ENCODE data around the gene PTPN23.

DNA sequence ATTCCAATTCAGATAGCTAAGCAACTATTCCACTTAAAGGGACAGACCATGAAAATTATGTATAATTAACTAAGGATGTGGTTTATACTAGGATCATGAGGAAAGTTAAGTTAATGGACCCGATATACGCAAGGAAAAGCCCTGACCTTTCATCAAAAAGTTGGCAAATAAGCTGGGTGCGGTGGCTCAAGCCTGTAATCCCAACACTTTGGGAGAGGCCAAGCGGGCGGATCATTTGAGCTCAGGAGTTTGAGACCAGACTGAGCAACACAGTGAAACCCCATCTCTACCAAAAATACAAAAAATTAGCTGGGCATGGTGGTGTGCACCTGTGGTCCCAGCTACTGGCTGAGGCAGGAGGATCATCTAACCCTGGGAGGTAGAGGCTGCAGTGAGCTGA, 55.4 kb downstream of the PTPN23 start:
- TF ChIP-seq POLR2A (IDR thresholded peaks at IDR 0.05) = no peak
- TF ChIP-seq, protein P1, sequence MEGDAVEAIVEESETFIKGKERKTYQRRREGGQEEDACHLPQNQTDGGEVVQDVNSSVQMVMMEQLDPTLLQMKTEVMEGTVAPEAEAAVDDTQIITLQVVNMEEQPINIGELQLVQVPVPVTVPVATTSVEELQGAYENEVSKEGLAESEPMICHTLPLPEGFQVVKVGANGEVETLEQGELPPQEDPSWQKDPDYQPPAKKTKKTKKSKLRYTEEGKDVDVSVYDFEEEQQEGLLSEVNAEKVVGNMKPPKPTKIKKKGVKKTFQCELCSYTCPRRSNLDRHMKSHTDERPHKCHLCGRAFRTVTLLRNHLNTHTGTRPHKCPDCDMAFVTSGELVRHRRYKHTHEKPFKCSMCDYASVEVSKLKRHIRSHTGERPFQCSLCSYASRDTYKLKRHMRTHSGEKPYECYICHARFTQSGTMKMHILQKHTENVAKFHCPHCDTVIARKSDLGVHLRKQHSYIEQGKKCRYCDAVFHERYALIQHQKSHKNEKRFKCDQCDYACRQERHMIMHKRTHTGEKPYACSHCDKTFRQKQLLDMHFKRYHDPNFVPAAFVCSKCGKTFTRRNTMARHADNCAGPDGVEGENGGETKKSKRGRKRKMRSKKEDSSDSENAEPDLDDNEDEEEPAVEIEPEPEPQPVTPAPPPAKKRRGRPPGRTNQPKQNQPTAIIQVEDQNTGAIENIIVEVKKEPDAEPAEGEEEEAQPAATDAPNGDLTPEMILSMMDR (IDR thresholded peaks at IDR 0.05) = no peak
